GM19099 (cell line): ENCODE measurements around the gene POFUT2.

Source experiments
- POLR2A ChIP-seq: IDR thresholded peaks from 3 replicates; pipeline ENCODE4 v1.6.1; 2011; ENCODE audit warnings: low read depth; ENCODE audit not compliant: insufficient read length; ENCODE audit errors: extremely low read depth

The POFUT2 gene

DNA sequence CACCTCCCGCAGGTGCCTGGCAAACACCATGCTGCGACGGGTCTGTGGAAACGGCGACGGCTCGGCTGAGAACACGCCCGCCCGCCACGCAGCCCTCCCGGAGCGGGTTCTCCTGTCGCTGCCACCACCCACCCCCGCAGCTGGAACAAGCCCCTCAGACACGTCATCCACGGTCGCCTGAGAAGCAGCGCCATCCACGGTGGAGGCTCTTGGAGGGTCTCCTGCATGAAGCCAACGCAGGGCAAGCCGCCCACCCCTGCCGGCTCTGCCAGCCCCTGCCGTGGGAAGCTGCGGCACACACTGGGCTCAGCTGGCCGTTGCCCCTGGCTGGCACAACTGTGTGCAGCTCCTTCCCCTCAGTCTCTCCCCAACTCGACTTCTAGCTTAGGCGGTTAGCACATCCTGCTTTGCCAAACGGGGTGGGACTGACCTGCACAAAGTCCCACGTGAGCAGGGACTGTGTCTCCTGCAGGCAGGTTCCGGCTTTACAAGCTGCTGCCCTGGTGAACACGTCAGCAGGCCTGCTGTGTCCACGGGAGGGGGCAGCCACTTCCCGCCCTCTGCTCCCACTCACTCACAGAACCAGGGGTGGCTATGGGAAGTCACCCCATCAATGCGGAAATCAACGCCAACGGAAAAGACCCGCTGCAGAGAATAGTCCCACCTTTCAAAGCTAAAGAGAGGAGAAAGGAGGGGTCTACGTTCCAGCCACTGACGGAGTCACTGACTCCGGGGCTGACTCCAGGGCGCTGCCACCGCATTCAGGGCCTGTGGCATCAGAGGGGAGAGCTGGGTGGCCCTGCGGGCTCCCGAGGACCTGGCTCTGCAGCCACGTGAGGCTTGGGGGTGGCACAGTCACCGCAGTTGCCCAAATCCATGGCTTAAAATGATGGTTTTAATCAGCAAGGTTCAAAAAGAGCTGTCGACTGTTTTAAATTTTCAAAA, 10.3 kb downstream of the POFUT2 start:
- TF ChIP-seq POLR2A, result no peak

- no peak for TF ChIP-seq POLR2A
These were observed 11.1 kb downstream of the POFUT2 start for GRCh38 chr21:45276596-45276995.

DNA sequence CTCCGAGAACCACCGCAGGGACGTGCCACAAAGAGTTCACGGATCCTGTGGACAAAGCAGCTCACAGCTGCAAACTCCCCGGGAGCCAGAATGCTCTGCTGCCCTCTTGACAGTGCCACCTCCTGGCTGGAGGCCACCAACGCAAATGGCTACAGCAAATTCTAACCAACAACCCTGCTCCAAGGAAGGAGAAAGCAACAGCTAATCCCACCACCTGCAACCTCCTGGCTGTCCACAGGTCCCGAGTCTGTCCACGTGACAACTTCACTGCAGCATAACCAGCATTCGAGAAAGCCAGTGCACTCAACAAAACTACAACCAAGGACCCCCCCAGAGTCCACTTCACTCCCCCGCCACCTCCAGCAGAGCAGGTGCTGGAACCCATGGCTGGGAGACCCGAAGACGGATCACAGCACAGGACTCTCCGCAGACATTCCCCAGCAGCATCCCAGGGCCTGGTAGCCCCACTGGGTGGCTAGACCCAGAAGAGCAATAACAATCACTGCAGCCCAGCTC, 17.3 kb downstream of the POFUT2 start:
- TF ChIP-seq POLR2A, result no peak

DNA sequence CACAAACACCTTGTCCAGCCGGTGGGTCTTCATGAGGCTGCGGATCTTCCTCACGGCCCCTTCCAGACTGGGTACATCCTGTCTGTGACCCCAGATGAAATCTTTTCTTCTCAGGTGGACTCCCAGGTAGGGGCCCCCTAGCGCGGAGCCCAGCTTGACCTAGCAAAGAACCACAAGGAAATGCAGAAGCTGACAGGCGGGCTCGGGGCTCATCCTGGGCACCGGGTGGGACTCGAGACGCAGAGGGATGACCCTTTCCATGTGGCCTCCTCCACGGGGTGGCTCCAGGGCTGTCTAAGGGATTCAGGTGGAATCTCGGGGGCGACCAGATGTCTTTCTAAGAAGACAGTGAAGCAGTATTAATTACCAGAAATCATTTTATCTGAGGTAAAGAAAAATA, 17.8 kb downstream of the POFUT2 start:
- TF ChIP-seq POLR2A, result no peak

- no peak for TF ChIP-seq POLR2A
These were observed 20.3 kb downstream of the POFUT2 start for GRCh38 chr21:45267390-45267760.

DNA sequence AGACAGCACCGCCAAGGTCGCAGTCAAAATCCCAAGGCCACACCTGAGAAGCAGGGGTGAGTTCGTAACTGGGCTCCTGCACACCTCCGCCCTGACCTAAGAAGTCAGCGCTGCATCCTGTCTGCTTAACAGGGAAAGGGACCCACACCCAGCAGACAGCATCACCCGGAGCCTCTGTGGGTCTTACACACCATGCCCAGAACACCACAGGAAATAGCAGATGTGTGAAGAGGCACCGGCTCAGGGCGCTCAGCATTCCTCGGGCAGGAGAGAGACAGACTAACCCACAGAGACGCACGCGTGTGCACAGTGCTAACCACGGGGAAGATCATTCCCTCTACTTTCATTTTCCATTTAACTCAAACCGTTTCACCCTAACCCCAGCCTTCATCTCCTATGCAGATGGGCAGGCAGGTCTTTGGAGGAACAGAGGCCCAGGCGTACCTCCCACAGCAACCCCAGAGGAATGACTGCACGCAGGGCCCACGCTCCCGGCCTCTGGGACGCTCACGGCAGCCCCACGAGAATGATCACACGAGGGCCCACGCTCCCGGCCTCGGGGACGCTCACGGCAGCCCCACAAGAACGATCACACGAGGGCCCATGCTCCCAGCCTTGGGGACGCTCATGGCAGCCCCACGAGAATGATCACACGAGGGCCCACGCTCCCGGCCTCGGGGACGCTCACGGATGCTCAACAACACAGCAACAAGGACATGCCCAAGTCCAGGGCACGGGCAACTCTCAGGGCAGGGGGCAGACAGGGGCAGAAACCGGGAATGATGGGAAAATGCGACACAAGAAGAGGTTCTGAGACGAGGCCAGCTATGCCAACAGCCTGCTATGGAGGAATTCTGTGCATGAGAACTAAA, 20.9 kb downstream of the POFUT2 start:
- no peak for TF ChIP-seq POLR2A

DNA sequence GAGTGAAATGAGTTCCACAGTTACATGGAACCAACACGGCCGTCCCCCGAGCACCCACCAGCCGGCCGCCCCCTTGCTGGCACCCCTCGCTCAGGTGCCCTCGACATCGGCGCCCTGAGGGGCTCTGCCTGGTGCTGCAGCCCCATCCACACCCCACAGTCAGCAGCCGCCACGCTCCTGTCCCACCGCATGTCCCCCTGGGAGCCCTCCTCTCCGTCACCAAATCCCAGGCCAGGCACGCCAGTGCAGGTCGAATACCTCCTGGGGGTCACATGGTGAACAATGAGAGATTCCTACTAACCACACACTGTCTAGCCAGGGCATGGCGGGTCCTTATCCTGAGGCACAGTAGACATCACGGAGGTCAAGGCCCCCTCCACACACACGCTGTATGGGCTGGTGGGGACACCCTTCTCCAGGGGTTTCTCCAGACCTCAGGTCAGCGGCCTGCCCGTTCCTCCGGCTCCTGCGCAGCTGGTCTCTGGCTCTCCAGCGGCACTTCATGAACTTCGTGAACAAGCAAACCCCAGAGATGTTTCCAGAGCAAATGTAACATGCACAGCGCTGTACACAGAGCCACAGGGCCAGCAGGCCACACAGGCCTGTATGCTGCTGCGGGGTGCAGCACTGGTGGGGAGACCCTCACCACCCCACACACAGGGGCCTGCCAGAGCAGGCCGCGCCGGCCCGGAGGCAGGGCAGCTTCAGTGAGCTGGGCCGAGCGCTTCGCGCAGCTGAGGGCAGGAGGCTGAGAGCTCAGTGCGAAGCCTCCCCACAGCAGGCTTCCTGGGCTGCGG, 21.8 kb downstream of the POFUT2 start:
- TF ChIP-seq POLR2A, result no peak

- no peak for TF ChIP-seq POLR2A
These were observed 22.7 kb downstream of the POFUT2 start for GRCh38 chr21:45264912-45265515.

DNA sequence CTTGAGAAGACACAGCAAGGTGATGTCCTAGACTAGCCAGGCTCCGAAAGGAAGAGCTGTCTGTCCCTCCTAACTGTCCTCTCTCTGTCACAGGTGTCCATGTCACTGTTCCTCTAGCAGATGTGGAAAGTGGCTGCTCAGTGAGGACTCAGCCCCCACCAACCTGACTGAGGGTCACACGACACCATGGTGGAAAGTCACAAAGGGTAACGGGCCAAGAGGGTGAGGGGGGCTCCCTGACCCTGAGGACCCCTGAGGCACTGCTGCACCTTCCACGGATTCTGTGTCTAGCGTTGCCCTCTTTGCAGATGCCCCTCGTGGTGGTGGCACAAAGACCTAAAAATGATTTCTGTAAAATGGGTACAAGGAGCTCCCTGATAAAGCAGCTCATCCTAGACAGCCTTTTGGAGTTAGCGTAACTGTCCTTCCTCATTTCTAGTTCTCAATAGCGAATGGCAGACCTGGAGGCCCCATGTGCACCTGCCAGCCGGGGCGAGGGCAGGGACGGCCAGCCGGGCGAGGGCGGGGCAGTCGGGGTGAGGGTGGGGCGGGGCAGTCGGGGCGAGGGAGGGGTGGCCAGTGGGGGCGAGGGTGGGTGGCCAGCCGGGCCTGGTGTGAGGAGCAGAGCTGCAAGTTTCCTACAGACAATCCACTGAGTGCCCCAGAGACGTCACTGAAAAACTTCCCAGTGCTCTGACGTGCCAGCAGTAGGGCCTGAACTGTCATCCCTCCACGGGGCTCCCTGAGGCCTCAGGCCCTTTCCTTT, 23.4 kb downstream of the POFUT2 start:
- no peak for TF ChIP-seq POLR2A

GRCh38 chr21:45263534-45263933, 24.2 kb downstream of the POFUT2 start:
- no peak for TF ChIP-seq POLR2A

DNA sequence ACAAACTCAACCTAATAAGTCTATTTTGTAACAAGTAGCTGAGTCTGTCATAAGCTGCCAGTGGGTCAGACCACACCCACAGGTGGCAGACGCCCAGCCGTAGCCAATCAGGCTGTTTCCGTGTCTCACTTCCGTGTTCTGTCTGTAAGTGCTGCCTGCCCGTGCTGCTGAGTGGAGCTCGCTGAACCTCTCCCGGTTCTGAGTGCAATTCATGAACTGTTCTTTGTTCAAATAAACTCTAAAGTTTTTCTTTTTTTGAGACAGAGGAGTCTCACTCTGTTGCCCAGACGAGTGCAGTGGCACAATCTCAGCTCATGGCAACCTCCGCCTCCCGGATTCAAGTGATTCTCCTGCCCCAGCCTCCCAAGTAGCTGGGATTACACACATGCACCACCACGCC, 25.1 kb downstream of the POFUT2 start:
- no peak for TF ChIP-seq POLR2A

- no peak for TF ChIP-seq POLR2A
These were observed 25.6 kb downstream of the POFUT2 start for GRCh38 chr21:45262041-45262581.

DNA sequence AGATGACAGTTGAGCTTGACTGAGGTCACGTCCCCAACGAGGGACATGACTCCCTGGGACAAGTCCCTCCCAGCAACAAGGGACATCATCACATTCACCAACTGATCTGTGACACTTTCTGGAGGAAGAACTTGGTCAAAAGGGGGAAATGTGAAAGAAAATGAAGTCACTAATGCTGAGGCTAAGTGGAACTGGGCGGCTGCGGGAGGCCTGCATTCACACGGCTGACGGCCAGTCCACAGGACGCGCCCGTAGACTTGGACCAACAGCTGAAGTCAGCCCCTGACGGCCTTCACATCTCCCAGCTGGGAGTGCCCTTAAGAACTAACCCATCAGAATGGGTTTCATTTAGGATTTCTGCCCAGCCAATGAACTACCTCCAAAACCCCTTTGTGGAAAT, 26.6 kb downstream of the POFUT2 start:
- TF ChIP-seq POLR2A, result no peak
